G401 (cell line): ENCODE results near the gene UNKL. TPM values are rescaled to one million over a fixed set of nuclear protein-coding genes. Genes with fewer than 3 reads are reported as not detected.

ENCODE experiments used
- DNase-seq: peaks from one replicate; pipeline ENCODE4 v3.0.0-alpha.2; 2015; ENCODE audit warnings: low spot score
- in situ Hi-C: cut with HindIII; loops from 2 replicates; pipeline ENCODE4 v1.10.0; 2016; ENCODE audit warnings: low sequenced_read_pairs, mixed read lengths
- total RNA-seq: library from RNA; depleted of rRNA; stranded (reverse); fragments of >200 nt; shearing (Covaris generic); gene quantifications from 2 replicates; pipeline ENCODE4 v1.2.3, GENCODE V29; 2014

UNKL gene
- total RNA-seq, 1 experiment from 2014 or later, result 11.1 TPM

DNA sequence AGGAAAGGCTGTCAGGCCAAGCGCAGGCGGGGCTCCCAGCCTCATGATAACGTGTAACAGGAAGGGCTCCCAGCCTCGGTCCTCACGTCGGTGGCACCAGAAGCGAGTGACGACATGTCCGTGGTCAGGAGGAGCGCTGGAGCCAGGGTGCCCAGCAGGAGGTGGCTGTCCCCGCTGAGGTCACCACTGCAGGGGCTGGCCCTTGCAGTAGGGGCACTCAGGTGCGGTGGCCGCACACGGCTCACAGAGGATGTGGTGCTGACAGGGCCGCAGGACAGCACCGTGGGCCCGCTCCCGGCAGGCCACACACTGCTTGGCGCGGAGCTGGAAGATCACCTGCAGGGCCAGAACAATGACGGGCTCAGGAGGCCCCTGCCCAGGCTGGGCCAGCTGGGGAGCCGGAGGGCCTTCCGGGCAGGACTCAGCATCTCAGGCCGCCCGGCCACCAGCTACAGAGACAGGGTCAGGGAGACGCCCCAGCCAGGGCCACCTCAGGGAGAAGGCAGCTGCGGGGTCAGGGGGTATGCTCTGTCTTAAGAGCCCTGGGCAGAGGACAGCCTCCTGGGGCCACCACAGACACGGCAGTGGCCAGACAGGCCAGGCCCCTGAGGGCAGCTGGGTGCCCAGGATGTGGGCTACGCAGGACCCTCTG is 48.3 kb downstream of the UNKL start:
- no peak for DNase-seq
- in situ Hi-C loops, result no loop called here

DNA sequence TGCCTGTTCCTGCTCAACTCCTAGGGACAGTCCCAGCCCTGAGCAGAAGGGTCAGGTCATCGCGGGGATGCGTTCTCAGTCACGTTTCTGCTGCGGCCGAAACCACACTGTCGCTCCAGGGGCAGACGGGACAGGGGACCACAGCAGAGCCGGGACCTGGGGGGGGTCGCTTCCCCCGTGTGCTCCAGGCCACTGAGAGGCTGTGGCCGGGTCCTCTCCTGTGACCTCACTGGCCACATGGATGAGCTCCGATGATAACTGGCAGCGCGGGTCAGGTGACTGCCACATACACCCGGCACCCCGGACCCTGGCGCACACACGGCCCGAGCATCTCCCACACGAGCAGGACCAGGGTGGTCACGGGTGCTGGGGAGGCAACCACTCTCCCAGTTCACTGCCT is 50.0 kb downstream of the UNKL start:
- DNase-seq, result no peak
- in situ Hi-C loops, result no loop called here

DNA sequence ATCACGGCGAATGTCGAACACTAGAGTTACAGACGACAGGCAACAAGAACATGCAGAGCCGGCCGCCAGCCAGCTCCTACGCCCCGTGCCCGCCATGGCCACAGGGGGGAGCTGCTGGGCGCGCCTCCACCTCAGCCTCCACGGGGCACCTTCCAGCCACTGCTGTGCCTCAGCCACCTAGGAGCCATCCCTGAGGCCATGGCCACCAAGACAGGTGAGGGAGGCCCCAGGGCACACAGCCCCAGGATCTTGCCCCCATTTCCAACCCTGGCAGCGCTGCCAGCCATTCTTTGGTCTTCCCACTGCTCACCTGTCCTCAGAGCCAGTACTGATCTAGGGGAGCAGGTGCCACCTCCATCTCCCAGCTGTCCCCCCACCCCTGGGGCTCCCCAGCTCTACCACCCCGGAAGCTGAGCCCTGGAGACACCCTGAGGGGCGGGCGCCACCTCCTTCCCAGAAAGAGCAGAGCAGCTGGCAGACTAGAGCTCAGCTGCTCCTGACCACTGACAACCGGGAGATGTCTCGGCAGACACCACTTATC is 50.9 kb downstream of the UNKL start:
- in situ Hi-C loops, result no loop called here
- peak; percentile 54 for DNase-seq

DNA sequence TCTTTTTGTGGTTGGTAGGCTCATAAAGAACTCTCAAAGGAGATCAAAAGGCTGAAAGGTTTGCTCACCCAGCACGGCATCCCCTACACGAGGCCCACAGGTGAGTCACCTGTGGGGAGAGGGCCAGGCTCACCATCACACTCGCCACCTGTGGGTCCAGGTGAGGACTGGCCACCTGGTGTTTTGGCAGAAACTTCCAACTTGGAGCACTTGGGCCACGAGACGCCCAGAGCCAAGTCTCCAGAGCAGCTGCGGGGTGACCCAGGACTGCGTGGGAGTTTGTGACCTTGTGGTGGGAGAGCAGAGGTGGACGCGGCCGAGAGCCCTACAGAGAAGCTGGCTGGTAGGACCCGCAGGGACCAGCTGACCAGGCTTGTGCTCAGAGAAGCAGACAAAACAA is 51.7 kb downstream of the UNKL start:
- DNase-seq, result no peak
- in situ Hi-C loops, result no loop called here

DNA sequence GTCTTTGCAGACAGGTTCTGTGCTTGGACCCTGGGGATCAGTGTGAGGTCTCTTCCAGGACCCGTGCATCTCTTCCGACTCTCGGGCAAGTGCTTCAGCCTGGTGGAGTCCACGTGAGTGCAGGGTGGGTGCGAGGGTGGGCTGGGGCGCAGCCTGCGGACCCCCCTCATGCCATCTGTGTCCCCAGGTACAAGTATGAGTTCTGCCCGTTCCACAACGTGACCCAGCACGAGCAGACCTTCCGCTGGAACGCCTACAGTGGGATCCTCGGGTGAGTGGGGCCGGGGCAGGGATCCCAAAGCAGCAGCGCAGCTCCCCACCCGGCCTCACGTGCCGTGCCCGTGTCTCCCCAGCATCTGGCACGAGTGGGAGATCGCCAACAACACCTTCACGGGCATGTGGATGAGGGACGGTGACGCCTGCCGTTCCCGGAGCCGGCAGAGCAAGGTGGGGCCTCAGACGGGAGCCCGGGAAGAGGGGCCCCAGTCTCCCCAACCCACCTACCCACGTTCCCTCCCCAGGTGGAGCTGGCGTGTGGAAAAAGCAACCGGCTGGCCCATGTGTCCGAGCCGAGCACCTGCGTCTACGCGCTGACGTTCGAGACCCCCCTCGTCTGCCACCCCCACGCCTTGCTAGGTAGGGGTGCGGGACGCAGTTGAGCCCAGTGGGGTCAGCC is 52.7 kb downstream of the UNKL start:
- in situ Hi-C loops, result no loop called here
- DNase-seq, result no peak

DNA sequence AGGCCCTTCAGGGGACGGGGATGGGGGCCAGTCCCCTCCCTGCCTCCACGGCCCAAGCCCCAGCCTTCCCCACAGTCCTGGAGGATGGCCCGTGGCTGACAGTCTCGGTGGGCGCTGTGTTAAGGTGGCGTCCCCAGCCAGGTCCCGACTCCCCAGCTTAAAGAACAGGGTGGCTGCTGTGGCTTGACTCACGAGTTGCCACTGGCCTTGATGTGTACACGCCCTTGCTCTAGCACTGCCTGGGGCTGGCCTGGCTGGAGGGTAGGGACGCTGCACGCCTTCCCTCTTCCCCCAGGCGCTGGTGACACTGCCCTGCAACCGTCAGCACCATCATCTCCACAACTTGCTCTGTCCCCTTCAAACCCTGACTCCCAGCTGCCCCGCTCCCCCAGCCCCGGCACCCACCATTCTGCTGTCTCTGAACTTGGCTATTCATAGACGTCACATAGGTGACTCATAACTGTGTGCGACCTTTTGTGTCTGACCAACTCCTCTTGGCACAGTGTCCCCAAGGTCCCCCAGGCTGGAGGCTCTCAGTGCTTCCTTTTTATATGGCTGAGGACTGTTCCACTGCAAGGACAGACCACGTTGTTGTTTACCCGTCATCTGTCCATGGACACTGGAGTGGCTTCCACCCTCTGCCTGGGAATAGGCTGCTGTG is 56.5 kb downstream of the UNKL start:
- no peak for DNase-seq
- in situ Hi-C loops, result no loop called here

DNA sequence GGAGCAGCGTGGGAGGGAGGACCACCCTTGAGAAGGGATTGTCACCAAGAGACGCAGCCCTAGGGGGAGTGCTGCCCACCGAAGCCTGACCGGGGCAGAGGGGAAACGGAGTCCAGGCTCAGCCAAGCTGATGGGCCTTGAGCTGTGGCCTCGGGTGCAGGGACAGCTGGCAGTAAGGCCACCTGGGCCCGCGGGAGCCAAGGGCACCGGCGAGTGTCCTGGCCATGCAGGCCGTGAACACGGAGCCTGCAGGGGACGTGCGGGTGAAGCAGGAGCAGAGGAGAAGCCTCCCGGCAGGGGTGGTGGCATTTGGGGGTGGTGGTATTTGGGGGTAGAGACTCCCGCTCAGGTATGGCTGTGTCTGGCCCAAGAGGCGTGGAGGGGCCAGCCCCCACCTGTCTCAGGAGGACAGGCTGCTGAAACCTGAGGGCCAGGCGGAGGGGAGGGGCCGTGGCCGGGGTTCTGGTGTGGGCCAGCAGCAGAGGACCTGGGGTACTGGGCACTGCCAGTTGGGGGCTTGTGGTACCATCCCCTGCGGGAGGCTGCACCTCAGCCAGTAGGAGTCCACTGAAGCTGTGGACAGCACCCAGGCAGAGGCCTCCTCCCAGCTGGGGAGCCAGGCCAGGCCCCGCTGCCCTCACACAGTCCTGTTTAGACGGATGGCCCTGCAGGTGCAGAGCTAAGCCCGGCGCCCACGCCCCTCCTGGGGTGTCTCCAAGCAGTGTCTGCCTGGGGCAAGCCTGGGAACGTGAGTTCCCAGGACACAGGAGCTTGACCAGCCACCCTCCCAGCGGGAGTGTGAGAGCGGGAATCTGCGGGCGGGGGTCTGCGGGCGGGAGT is 58.2 kb downstream of the UNKL start:
- in situ Hi-C loops, result no loop called here
- no peak for DNase-seq

DNA sequence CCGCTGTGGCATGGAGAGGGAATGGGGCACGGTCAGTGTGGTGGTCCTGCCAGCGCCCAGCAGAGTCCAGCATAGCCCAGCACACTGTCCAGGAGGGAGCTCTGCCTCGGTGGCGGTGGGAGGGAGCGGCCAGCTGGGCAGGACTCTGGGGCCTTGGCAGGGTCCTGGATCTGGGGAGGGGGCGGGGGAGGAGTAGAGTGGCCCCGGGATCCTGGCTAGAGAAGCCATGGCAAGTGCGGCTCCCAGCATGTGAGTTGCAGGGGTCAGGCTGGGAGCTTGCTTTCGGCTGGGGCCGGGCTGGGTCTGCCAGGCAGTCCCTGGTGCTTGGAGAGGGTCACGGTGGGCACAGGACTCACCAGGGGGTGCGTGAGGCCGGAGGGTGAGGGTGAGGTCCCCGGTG is 58.9 kb downstream of the UNKL start:
- DNase-seq, result no peak
- in situ Hi-C loops, result no loop called here

DNA sequence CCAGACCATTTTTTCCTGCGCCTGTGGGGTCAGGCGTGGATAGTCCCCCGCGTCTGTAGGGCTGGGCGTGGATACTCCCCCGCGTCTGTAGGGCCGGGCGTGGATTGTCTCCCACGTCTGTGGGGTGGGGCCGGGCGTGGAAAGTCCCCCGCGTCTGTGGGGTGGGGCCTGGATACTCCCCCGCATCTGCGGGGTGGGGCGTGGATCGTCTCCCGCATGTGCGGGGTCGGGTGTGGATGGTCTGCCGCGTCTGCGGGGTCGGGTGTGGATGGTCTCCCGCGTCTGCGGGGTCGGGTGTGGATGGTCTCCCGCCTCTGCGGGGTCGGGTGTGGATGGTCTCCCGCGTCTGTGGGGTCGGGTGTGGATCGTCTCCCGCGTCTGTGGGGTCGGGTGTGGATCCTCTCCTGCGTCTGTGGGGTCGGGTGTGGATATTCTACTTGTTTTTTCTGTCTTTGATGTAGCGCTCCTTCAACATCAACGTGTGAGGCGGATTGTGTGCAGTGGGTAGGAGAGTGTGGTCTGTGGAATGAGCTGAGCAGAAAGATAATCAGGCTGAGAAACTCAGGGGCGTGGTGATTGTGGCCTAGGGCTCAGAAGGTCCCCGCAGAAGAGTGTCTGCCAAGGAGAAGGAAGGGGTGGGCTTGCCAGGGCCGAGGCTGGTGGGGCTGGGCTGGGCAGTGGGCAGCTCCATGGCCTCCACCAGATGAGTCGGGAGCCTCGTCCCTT is 59.5 kb downstream of the UNKL start:
- DNase-seq, result no peak
- in situ Hi-C loops, result no loop called here

DNA sequence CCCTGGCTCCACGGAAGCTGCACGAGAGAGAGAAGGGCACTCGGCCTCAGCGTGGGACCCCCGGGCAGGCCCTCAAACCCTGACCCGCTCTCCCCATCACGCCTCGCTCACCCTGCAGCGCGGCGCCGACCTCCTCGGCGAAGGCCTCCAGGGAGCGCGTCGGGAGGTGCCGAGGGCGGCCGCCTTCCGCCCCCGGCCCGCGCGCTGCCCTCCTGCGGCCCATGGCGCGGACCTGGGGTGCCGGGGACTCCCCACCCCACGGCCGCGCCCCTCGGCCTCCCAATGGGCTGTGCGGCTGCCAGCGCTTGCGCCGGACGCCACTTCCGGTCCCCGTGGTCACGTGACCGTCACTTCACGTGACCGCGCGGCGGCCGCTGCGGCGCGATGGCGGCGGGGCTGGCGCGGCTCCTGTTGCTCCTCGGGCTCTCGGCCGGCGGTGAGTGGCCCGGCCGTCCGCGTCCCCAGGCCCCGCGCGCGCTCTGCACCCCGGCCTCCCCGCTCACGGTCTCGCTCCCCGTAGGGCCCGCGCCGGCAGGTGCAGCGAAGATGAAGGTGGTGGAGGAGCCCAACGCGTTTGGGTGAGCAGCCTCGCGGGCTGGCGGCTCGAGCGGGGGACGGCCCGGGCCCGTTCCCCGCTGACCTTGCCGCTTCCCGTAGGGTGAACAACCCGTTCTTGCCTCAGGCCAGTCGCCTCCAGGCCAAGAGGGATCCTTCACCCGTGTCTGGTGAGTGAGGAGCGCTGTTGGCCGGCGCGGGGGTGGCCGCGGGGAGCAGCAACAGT is 62.7 kb downstream of the UNKL start, which contains the start of the genes GNPTG and TSR3:
Gene GNPTG, plus strand, starts transcription at position 350 of the 781 bp plus-strand sequence. Its CDS starts 35 bp downstream, at position 385.
Gene TSR3, minus strand, starts transcription at position 297 of the 781 bp plus-strand sequence. Its CDS starts 74 bp downstream, at position 223.
- DNase-seq, result peak; percentile 70
- in situ Hi-C loops, result no loop called here

DNA sequence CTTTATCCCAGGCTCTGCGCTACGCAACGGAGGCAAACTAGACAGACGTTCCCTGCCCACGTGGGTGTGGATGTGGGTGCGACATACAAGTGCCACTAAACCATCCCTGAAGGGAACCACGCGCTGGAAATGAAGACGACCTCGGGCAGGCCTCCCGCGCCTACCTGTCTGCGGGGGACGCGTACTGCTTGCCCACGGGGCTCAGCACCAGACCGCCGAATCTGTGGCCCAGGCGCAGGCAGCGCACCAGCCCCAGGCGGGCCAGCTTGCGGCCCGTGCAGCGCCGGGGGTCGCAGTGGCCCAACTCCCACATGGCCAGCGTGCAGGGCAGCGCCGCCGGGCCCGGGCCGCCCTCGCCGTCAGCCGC is 63.3 kb downstream of the UNKL start:
- no peak for DNase-seq
- in situ Hi-C loops, result no loop called here

DNA sequence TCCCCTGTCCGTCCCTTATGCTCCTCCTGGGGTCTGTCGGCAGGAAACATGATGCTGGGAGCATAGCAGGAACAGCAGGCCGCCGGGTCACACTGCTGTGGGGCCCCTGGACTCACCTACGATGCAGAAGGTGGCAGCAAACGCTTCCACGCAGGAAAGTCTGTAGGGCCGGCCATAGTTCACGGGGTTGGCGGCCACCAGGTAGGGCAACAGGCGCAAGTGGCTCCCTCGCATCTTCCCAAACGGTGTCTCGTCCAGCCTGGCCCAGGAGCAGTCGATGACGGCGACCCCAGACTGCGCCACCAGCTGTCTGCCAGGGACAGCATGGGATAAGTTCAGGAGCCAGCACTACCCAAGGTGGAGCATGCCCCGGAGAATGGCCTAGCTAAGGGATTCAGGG is 63.8 kb downstream of the UNKL start:
- in situ Hi-C loops, result no loop called here

DNA sequence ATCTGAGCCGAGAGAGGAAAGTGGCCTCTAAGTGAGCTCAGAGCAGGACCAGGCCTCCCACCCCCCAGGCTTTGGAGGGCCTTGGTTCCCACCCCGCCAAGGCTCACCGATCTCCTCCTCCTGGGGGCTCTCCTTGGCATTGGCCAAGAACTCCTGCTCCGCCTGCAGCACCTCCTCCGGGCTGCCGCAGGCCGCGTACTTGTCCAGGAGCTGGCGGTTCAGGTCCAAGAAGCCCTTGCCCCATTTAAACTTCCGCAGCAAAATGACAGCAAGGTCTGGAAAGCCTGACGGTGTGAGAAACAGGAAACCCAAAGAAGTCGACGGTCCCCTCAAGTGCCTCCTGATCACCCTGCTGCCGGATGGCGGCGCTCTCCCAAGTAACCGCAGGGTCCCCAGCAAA is 64.6 kb downstream of the UNKL start:
- DNase-seq, result no peak
- in situ Hi-C loops, result no loop called here

More for the DNA sequence above, 63.8 kb downstream of the UNKL start:
- DNase-seq, result no peak

DNA sequence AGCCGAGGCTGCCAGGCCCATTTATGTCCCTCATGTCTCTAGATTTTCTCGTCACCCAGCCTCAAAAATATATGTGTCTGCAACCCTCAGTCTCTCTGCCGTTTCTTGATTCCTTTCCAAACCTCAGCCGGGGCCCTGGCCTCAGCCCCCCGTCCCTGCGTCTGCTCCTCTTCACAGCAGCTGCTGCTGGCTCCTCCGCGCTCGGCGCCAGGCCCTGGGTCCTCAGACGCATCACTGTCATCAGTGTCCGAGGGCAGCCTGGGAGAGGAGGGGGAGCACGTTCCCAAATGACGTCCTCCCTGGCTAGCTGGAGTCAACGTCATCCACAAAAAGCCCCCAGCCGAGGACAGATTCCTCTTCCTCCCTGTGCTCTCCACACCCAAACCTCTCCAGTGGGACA is 65.2 kb downstream of the UNKL start:
- in situ Hi-C loops, result no loop called here

DNA sequence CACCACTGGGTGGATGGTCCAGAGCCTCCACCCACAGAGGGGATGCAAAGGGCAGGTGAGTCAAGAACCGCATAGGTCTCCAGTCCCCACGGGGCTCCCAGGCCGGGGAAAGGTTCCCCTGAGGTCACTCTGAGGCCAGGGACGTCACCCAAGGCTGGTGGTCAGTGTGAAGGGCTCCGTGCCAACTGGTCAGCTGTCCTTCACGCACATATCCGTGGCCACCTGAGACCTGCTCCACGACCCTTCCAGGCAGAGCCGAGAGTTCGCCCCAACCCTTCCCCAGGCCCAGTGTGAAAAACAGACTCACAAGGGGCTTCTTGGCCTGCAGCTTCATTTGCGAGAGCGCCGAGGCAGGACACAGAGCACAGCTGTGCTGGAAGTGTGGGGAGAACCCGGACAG is 65.6 kb downstream of the UNKL start:
- in situ Hi-C loops, result no loop called here
- no peak for DNase-seq

More for the DNA sequence above, 65.2 kb downstream of the UNKL start:
- DNase-seq, result no peak

DNA sequence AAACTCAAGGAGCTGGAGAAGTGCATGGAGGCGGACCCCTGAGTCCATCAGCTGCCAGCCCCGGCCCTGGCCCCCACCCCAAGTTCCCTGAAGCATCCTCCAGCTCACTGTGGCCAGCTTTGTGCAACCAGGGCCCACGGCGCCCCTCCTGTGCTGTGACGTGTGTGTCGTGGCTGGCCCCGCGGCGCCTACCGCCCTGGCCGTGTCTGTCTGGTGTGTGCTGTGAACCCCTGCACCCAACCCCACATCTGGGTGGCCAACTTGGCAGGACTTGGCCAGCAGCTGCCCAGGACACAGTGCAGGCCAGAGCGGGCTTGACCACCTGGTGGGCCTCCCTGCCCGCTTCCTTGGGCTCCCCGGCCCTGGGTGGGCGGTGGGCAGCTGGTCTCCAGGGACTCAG is 66.1 kb downstream of the UNKL start:
- in situ Hi-C loops, result no loop called here
- no peak for DNase-seq

DNA sequence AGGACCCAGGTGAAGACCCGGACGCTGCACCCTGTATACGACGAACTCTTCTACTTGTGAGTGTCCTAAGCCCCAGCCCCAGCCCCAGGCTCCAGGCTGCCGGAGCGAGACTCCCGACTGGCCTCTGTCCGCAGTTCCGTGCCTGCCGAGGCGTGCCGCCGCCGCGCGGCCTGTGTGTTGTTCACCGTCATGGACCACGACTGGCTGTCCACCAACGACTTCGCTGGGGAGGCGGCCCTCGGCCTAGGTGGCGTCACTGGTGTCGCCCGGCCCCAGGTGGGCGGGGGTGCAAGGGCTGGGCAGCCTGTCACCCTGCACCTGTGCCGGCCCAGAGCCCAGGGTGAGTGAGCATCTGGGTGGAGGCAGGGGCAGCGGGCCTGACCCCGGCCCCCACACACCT is 66.5 kb downstream of the UNKL start:
- in situ Hi-C loops, result no loop called here
- DNase-seq, result no peak

DNA sequence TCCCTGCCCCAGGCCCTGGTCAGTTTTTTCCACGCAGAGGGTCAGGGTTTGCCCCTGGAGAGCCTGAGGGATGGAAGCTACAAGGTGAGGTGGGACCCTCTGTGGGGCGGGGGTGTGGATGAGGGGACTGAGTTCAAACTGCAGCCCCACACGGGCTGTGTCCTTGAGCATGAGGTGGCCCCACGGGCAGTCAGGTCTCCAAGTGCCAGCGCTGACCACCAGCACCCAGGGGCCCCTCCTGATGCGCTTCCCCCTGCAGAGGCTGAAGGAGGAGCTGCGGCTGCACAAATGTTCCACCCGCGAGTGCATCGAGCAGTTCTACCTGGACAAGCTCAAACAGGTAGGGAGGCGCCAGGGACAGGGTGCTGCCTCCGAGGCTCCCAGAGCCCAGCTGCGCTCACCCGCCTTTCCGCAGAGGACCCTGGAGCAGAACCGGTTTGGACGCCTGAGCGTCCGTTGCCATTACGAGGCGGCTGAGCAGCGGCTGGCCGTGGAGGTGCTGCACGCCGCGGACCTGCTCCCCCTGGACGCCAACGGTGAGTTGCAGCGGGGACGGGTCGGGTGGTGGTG is 67.1 kb downstream of the UNKL start:
- in situ Hi-C loops, result no loop called here
- no peak for DNase-seq
